Esophagus squamous epithelium (tissue), 4 donors: ENCODE results near the gene SCN3B.

Experiments used
- CTCF ChIP-seq, 6 experiments: fragments of 450-650 bp in 4 of 6; fragments of 200-600 bp in 2 of 6; sonication (generic) in 2 of 6; IDR thresholded peaks; one replicate each; pipeline ENCODE4 v1.5.1; 2016 to 2019; ENCODE audit warnings: antibody characterized with exemption in 6 of 6, mild to moderate bottlenecking in 4 of 6, moderate library complexity in 4 of 6
- POLR2A ChIP-seq, 4 donors: fragments of 450-650 bp; IDR thresholded peaks; one replicate each; pipeline ENCODE4 v1.6.1; 2017; ENCODE audit warnings: antibody characterized with exemption in 4 of 4, mild to moderate bottlenecking in 4 of 4, moderate library complexity in 3 of 4

DNA sequence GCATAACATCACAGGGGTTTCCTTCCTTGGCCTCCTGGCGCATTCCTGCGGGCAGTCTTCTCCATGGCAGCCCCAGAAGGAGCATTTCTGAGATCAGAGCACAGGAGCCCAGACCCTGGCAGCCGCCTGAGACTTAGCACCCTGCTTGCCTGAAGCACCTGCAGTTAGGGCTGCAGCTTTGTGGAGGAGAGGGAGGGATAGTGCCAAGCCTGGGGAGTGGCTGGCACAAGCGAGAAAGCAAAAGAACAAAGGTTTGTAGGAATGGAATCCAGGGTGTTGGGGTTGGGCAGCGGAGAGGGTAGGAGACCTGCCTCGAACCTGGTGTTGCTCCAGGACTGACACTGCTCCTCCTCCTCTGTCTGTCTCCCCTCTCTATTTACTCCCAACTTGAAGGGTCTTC is 66.9 kb downstream of the SCN3B start:
- TF ChIP-seq CTCF (IDR thresholded peaks at IDR 0.05) (no peak), POLR2A (IDR thresholded peaks at IDR 0.05) (no peak)
